GM19467 (cell line): ENCODE measurements around the gene BMAL2.

ENCODE experiments used
- ATAC-seq: cut with Tn5 transposase; IDR thresholded peaks from one replicate; pipeline ENCODE4 v1.9.1; 2021; ENCODE audit warnings: mild to moderate bottlenecking, moderate library complexity; ENCODE audit not compliant: unreplicated experiment

The BMAL2 gene

GRCh38 chr12:27355486-27355885 lies 22.9 kb downstream of the BMAL2 start:
- ATAC-seq: no peak

GRCh38 chr12:27355979-27356378 lies 23.3 kb downstream of the BMAL2 start:
- ATAC-seq: no peak

GRCh38 chr12:27359578-27360340 lies 27.1 kb downstream of the BMAL2 start:
- no peak for ATAC-seq

- ATAC-seq: no peak
These were observed 28.7 kb downstream of the BMAL2 start for GRCh38 chr12:27361372-27361771.

GRCh38 chr12:27366621-27367020 lies 34.0 kb downstream of the BMAL2 start:
- ATAC-seq: no peak

- no peak for ATAC-seq
These were observed 34.4 kb downstream of the BMAL2 start for GRCh38 chr12:27367078-27367477.

GRCh38 chr12:27382171-27382795 lies 49.6 kb downstream of the BMAL2 start:
- ATAC-seq: no peak
